Immature natural killer cell (primary cell): Measurements from ENCODE around the gene MTIF3. TPM values are rescaled to one million over a fixed set of nuclear protein-coding genes. Genes with fewer than 3 reads are reported as not detected.
A peak's percentile ranks its signal among the peaks of the same experiment; 100 is the strongest.

ENCODE experiments used
- DNase-seq, 3 donors: peaks; one replicate each; pipeline ENCODE4 v3.0.0; 2022; ENCODE audit warnings: mixed read lengths in 1 of 3
- H3K27ac Mint-ChIP-seq, 6 donors: one replicate each; pipeline ENCODE4 v1.8.0; 2020; ENCODE audit warnings: mixed read lengths in 6 of 6, mild to moderate bottlenecking in 5 of 6, inconsistent platforms in 4 of 6, moderate library complexity in 3 of 6
- H3K27me3 Mint-ChIP-seq, 3 donors: one replicate each; pipeline ENCODE4 v1.8.0; 2020 to 2021; ENCODE audit warnings: low read depth in 3 of 3, mild to moderate bottlenecking in 3 of 3, mixed read lengths in 3 of 3, moderate library complexity in 3 of 3, inconsistent platforms in 1 of 3
- H3K36me3 Mint-ChIP-seq, 3 donors: one replicate each; pipeline ENCODE4 v1.8.0; 2020; ENCODE audit warnings: mixed read lengths in 3 of 3, inconsistent platforms in 2 of 3, mild to moderate bottlenecking in 2 of 3
- H3K4me1 Mint-ChIP-seq, 2 donors: one replicate each; pipeline ENCODE4 v1.8.0; 2020; ENCODE audit warnings: inconsistent platforms in 2 of 2, mild to moderate bottlenecking in 2 of 2, mixed read lengths in 2 of 2, moderate library complexity in 1 of 2
- H3K4me3 Mint-ChIP-seq, 5 donors: one replicate each; pipeline ENCODE4 v1.8.0; 2020; ENCODE audit warnings: mild to moderate bottlenecking in 5 of 5, mixed read lengths in 5 of 5, inconsistent platforms in 3 of 5, moderate library complexity in 3 of 5
- H3K9me3 Mint-ChIP-seq, 6 donors: one replicate each; pipeline ENCODE4 v1.8.0; 2020; ENCODE audit warnings: mild to moderate bottlenecking in 6 of 6, mixed read lengths in 6 of 6, inconsistent platforms in 4 of 6, moderate library complexity in 3 of 6
- polyA plus RNA-seq, 3 donors: library from polyadenylated mRNA; unstranded; fragments of 300-500 nt; fragmentation: Illumina TruSeq; gene quantifications; one replicate each; pipeline ENCODE4 v1.2.3, GENCODE V29; 2021

Gene MTIF3
- polyA plus RNA-seq, 3 donors from 2014 or later = 55.0 to 77.7 (median 67.1) TPM

- H3K4me3 Mint-ChIP-seq = no peak overlapping the region
- H3K4me1 Mint-ChIP-seq = no peaks in the 10 kb centered on the region
- H3K36me3 Mint-ChIP-seq = no peaks in the 10 kb centered on the region
- H3K27ac Mint-ChIP-seq = no peak overlapping the region
- H3K9me3 Mint-ChIP-seq = no peaks in the 10 kb centered on the region
- no peak for DNase-seq
- peaks cover 0 to 8% (median 3%) of the 10 kb centered on the region in 3 donors for H3K27me3 Mint-ChIP-seq
These were observed 52.0 kb downstream of the MTIF3 start for GRCh38 chr13:27398360-27398759.

GRCh38 chr13:27396252-27396846 lies 54.0 kb downstream of the MTIF3 start:
- Mint-ChIP-seq H3K36me3 (no peaks in the 10 kb centered on the region), H3K4me1 (no peaks in the 10 kb centered on the region), H3K27ac (peak overlapping the region in 1 of 6 donors; percentile 54), H3K4me3 (no peak overlapping the region), H3K9me3 (no peaks in the 10 kb centered on the region), H3K27me3 (peaks cover 0 to 8% (median 3%) of the 10 kb centered on the region in 3 donors)
- DNase-seq = no peak

- H3K4me3 Mint-ChIP-seq = no peak overlapping the region
- no peak overlapping the region for H3K27ac Mint-ChIP-seq
- DNase-seq = no peak
- H3K9me3 Mint-ChIP-seq = no peaks in the 10 kb centered on the region
- no peaks in the 10 kb centered on the region for H3K4me1 Mint-ChIP-seq
- H3K27me3 Mint-ChIP-seq = peaks cover 3 to 8% (median 6%) of the 10 kb centered on the region in 3 donors
- H3K36me3 Mint-ChIP-seq = no peaks in the 10 kb centered on the region
These were observed 55.3 kb downstream of the MTIF3 start for GRCh38 chr13:27395007-27395510.

GRCh38 chr13:27393101-27393500 lies 57.3 kb downstream of the MTIF3 start:
- no peak for DNase-seq
- no peak overlapping the region for H3K4me3 Mint-ChIP-seq
- no peaks in the 10 kb centered on the region for H3K9me3 Mint-ChIP-seq
- H3K27me3 Mint-ChIP-seq = peaks cover 5 to 7% (median 6%) of the 10 kb centered on the region in 3 donors
- no peak overlapping the region for H3K27ac Mint-ChIP-seq
- no peaks in the 10 kb centered on the region for H3K36me3 Mint-ChIP-seq
- no peaks in the 10 kb centered on the region for H3K4me1 Mint-ChIP-seq

GRCh38 chr13:27391471-27391870 lies 58.9 kb downstream of the MTIF3 start:
- H3K36me3 Mint-ChIP-seq = no peaks in the 10 kb centered on the region
- DNase-seq = no peak
- no peak overlapping the region for H3K27ac Mint-ChIP-seq
- H3K27me3 Mint-ChIP-seq = peaks cover 4 to 7% (median 5%) of the 10 kb centered on the region in 3 donors
- H3K4me3 Mint-ChIP-seq = no peak overlapping the region
- no peaks in the 10 kb centered on the region for H3K4me1 Mint-ChIP-seq
- H3K9me3 Mint-ChIP-seq = no peaks in the 10 kb centered on the region

- Mint-ChIP-seq H3K9me3 (no peaks in the 10 kb centered on the region), H3K4me3 (no peak overlapping the region), H3K27ac (no peak overlapping the region), H3K27me3 (peaks cover 0 to 7% (median 4%) of the 10 kb centered on the region in 3 donors), H3K4me1 (no peaks in the 10 kb centered on the region), H3K36me3 (no peaks in the 10 kb centered on the region)
- no peak for DNase-seq
These were observed 60.5 kb downstream of the MTIF3 start for GRCh38 chr13:27389891-27390290.

- no peak for DNase-seq
- Mint-ChIP-seq H3K9me3 (no peaks in the 10 kb centered on the region), H3K36me3 (no peaks in the 10 kb centered on the region), H3K4me1 (no peaks in the 10 kb centered on the region), H3K27ac (no peak overlapping the region), H3K4me3 (no peak overlapping the region), H3K27me3 (peaks cover 0 to 7% (median 4%) of the 10 kb centered on the region in 3 donors)
These were observed 62.1 kb downstream of the MTIF3 start for GRCh38 chr13:27388241-27388640.

Other genes with a start within 250 kb of the MTIF3 start
- gene RPL21, start 199.0 kb downstream of the MTIF3 start, polyA plus RNA-seq = 1,000 to 10,000 TPM; 3,259 to 4,649 (median 3,425) TPM
- under 1 TPM in 2 of 3 donors, not detected in 1; 0.22 to 0.54 TPM for gene RASL11A, start 179.7 kb downstream of the MTIF3 start, polyA plus RNA-seq
- gene GTF3A, start 25.9 kb downstream of the MTIF3 start, polyA plus RNA-seq = 100 to 1,000 TPM; 483 to 645 (median 583) TPM
- 1 to 10 TPM; 1.5 to 4.0 (median 2.8) TPM for gene LNX2, start 170.0 kb upstream of the MTIF3 start, polyA plus RNA-seq
- 100 to 1,000 TPM in 1 of 3 donors, 10 to 100 TPM in 2; 66.9 to 109 (median 87.7) TPM for gene POLR1D, start 171.3 kb upstream of the MTIF3 start, polyA plus RNA-seq